HG03196 (cell line): ENCODE results near the gene LYRM4.

Experiments used
- ATAC-seq: cut with Tn5 transposase; IDR thresholded peaks from one replicate; pipeline ENCODE4 v1.9.1; 2021; ENCODE audit not compliant: unreplicated experiment

Gene LYRM4

DNA sequence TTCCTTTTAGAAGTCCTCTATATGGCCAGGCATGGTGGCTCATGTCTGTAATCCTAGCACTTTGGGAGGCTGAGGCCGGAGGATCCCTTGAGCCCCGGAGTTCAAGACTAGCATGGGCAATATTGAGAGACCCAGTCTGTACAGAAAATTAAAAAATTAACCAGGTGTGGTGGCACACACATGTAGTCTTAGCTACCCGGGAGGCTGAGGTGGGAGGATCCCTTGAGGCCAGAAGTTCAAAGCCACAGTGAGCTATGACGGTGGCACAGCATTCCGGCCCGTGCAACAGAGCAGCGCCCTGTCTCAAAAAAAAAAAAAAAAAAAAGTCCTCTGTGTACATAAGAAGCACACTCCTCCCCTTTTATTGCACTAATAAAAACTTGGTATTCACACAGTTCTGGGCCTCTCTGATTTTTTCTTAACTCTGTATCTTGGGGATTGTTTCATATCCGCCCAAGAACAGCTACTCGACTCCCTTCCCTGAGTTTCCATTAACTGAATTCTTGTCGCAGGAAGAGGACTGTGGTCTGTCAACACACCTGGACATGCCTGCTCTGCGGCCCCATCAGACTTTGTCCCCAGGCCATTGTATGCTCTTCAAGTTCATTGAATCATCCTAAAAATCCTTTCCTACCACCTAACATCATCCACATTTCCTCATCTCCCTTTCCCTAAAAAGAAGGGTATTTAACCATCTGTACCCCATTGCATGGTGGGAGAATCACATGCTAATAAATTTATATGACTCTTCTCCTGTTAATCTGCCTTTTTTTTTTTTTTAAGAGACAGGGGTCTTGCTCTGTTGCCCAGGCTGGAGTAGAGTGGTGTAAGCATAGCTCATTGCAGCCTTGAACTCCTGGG is 201.5 kb downstream of the LYRM4 start:
- no peak for ATAC-seq
